Caco-2 (cell line): Measurements from ENCODE around the gene GCKR. TPM values are rescaled to one million over a fixed set of nuclear protein-coding genes. Genes with fewer than 3 reads are reported as not detected.
"Not testable (repeated sequence)": the region's sequence is repeated elsewhere in the genome, so short reads cannot be mapped to it uniquely, and the experiment has no call there.

Experiments used
- BruUV-seq: library from RNA; stranded (reverse); fragments of 400-500 nt; replicated peaks from 2 replicates; lab custom pipeline; 2021; lab: Mats Ljungman, UMichigan
- CTCF ChIA-PET: fragments of 300-600 bp; sonication (Branson Sonifier 250); formaldehyde crosslinking; loops from one replicate; lab custom pipeline; 2022; ENCODE audit warnings: antibody characterized with exemption; lab: Charles Lee
- POLR2A ChIA-PET: fragments of 300-600 bp; sonication (Branson Sonifier 250); formaldehyde crosslinking; loops from one replicate; lab custom pipeline; 2022; ENCODE audit warnings: antibody characterized with exemption; lab: Charles Lee
- DNase-seq, 2 experiments: peaks; one replicate each; pipeline versions ENCODE4 v3.0.0 to v3.0.0-alpha.2; 2020 to 2022
- H3K27me3 ChIP-seq: replicated peaks from 2 replicates; pipeline ENCODE4 v1.6.0; 2011; ENCODE audit warnings: low read length; ENCODE audit not compliant: control insufficient read depth, insufficient read depth
- H3K36me3 ChIP-seq: 2 replicates; pipeline ENCODE4 v1.5.1; 2011; ENCODE audit warnings: low read length; ENCODE audit not compliant: control insufficient read depth, insufficient read depth
- H3K4me1 ChIP-seq: fragments of 250-450 bp; sonication (Bioruptor Pico); 2 replicates; pipeline ENCODE4 v1.5.1; 2020; ENCODE audit warnings: mild to moderate bottlenecking
- H3K4me3 ChIP-seq: 2 replicates; pipeline ENCODE4 v1.5.1; 2011; ENCODE audit warnings: low read depth, mild to moderate bottlenecking, control low read depth, low read length
- H3K9me3 ChIP-seq: fragments of 250-450 bp; sonication (Bioruptor Pico); 2 replicates; pipeline ENCODE4 v1.5.1; 2020; ENCODE audit warnings: mild to moderate bottlenecking, moderate library complexity
- H3K27ac Mint-ChIP-seq: one replicate; pipeline ENCODE4 v1.8.0; 2022; ENCODE audit warnings: mixed read lengths; ENCODE audit not compliant: unreplicated experiment
- H3K27me3 Mint-ChIP-seq: one replicate; pipeline ENCODE4 v1.8.0; 2022; ENCODE audit warnings: mixed read lengths; ENCODE audit not compliant: insufficient read depth, unreplicated experiment
- H3K36me3 Mint-ChIP-seq: one replicate; pipeline ENCODE4 v1.8.0; 2022; ENCODE audit warnings: mild to moderate bottlenecking, mixed read lengths; ENCODE audit not compliant: insufficient read depth, unreplicated experiment
- H3K4me1 Mint-ChIP-seq: one replicate; pipeline ENCODE4 v1.8.0; 2022; ENCODE audit warnings: low read depth, mixed read lengths; ENCODE audit not compliant: unreplicated experiment
- H3K4me3 Mint-ChIP-seq: one replicate; pipeline ENCODE4 v1.8.0; 2022; ENCODE audit warnings: mild to moderate bottlenecking, moderate library complexity, mixed read lengths; ENCODE audit not compliant: unreplicated experiment
- H3K9me3 Mint-ChIP-seq: one replicate; pipeline ENCODE4 v1.8.0; 2022; ENCODE audit warnings: mixed read lengths; ENCODE audit not compliant: unreplicated experiment
- intact Hi-C: fragments of 100-400 bp; cut with micrococcal nuclease; formaldehyde crosslinking; loops from one replicate; pipeline ENCODE4 v1.10.0; 2022; ENCODE audit not compliant: unreplicated experiment
- total RNA-seq: library from RNA; stranded (reverse); gene quantifications from 2 replicates; pipeline ENCODE4 v1.2.3, GENCODE V29; 2022
- TF ChIP-seq, protein P1 (sequence below), 2 experiments: fragments of 200-600 bp in 1 of 2; IDR thresholded peaks; 1 replicate in 1 of 2; 2 replicates in 1 of 2; pipeline versions ENCODE4 v1.5.1 to v1.8.0; 2011 to 2022; ENCODE audit warnings: antibody characterized with exemption in 1 of 2, control low read depth in 1 of 2, inconsistent platforms in 1 of 2, low read depth in 1 of 2, low read length in 1 of 2, mild to moderate bottlenecking in 1 of 2, moderate library complexity in 1 of 2; ENCODE audit not compliant: insufficient read depth in 1 of 2, severe bottlenecking in 1 of 2, unreplicated experiment in 1 of 2

GCKR gene
- total RNA-seq, 1 experiment from 2014 or later, result not detected

DNA sequence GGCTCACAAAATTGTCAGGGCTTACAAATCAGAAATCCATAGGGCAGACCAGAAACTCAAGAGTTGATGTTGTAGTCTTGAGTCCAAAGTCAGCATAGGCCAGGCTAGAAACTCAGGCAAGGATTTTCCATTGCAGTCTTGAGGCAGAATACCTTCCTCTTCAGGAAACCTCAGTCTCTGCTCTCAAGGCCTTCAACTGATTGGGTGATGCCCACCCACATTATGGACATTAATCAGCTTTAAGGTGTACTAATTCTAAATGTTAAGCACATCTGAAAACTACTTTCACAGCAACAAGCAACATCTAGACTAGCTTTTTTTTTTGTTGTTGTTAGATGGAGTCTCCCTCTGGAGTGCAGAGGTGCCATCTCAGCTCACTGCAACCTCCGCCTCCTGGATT is 54.9 kb downstream of the GCKR start:
- no TSS peak for BruUV-seq
- TF ChIP-seq, protein P1, sequence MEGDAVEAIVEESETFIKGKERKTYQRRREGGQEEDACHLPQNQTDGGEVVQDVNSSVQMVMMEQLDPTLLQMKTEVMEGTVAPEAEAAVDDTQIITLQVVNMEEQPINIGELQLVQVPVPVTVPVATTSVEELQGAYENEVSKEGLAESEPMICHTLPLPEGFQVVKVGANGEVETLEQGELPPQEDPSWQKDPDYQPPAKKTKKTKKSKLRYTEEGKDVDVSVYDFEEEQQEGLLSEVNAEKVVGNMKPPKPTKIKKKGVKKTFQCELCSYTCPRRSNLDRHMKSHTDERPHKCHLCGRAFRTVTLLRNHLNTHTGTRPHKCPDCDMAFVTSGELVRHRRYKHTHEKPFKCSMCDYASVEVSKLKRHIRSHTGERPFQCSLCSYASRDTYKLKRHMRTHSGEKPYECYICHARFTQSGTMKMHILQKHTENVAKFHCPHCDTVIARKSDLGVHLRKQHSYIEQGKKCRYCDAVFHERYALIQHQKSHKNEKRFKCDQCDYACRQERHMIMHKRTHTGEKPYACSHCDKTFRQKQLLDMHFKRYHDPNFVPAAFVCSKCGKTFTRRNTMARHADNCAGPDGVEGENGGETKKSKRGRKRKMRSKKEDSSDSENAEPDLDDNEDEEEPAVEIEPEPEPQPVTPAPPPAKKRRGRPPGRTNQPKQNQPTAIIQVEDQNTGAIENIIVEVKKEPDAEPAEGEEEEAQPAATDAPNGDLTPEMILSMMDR (IDR thresholded peaks at IDR 0.05; ENCODE audit: insufficient read depth in 1 of 2, low read depth in 1 of 2, low read length in 1 of 2, severe bottlenecking in 1 of 2, unreplicated experiment in 1 of 2), result no peak
- Mint-ChIP-seq H3K27me3 (peaks cover 6% of the 10 kb centered on the region), H3K4me1 (no peaks in the 10 kb centered on the region), H3K36me3 (no peaks in the 10 kb centered on the region), H3K27ac (no peak overlapping the region), H3K4me3 (no peak overlapping the region), H3K9me3 (no peaks in the 10 kb centered on the region)
- DNase-seq, result no peak
- intact Hi-C loops, result no loop called here
- H3K9me3 ChIP-seq, result no peaks in the 10 kb centered on the region; the same call in 1 of the 2 replicates
- ChIA-PET CTCF (no interaction called here), POLR2A (no interaction called here)
- H3K4me1 ChIP-seq, result no peaks in the 10 kb centered on the region
- no peak overlapping the region for H3K4me3 ChIP-seq
- H3K27me3 ChIP-seq, result no peaks in the 10 kb centered on the region
- H3K36me3 ChIP-seq, result no peaks in the 10 kb centered on the region

DNA sequence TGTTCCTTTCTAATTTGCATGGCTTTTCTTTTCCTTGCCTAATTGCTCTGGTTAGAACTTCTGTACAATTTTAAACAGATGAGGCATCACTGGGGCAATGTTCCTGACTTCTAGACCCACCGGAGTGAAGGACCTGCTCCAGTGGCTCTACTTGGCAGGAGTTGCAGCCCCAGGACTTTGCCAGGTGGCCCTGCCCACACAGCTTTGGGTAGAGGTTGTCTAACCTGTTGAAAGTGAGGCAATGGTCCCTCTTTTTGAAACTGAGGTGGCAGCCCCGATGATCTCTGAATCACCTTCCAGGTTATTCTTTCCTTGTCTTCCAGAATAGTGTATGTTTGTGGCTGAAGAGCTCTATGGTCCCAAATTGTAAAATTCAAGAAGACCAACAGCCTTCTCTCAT is 56.3 kb downstream of the GCKR start:
- no peaks in the 10 kb centered on the region for H3K27me3 ChIP-seq
- no peaks in the 10 kb centered on the region for H3K36me3 Mint-ChIP-seq
- intact Hi-C loops, result no loop called here
- ChIA-PET CTCF (no interaction called here), POLR2A (no interaction called here)
- no peaks in the 10 kb centered on the region for H3K4me1 Mint-ChIP-seq
- no peaks in the 10 kb centered on the region for H3K4me1 ChIP-seq
- no peaks in the 10 kb centered on the region; the same call in 1 of the 2 replicates for H3K9me3 ChIP-seq
- TF ChIP-seq, protein P1 (IDR thresholded peaks at IDR 0.05; ENCODE audit: insufficient read depth in 1 of 2, low read depth in 1 of 2, low read length in 1 of 2, severe bottlenecking in 1 of 2, unreplicated experiment in 1 of 2), result no peak
- no peaks in the 10 kb centered on the region for H3K9me3 Mint-ChIP-seq
- peaks cover 6% of the 10 kb centered on the region for H3K27me3 Mint-ChIP-seq
- BruUV-seq, result no TSS peak
- H3K4me3 ChIP-seq, result no peak overlapping the region
- DNase-seq, result no peak
- H3K36me3 ChIP-seq, result no peaks in the 10 kb centered on the region
- no peak overlapping the region for H3K27ac Mint-ChIP-seq
- no peak overlapping the region for H3K4me3 Mint-ChIP-seq

DNA sequence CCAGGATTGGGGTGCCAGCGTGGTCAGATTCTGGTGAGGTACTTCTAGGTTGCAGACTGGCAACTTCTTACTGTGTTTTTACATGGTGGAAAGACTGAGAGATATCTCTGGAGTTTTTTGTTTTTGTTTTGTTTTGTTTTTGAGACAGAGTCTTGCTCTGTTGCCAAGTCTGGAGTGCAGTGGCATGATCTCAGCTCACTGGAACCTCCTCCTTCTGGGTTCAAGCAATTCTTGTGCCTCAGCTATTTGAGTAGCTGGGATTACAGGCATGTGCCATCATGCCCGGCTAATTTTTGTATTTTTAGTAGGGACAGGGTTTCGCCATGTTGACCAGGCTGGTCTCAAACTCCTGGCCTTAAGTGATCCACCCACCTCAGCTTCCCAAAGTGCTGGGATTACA is 57.8 kb downstream of the GCKR start:
- H3K36me3 ChIP-seq, BruUV-seq, H3K36me3 Mint-ChIP-seq, H3K4me1 Mint-ChIP-seq, H3K4me3 ChIP-seq, H3K27ac Mint-ChIP-seq, H3K27me3 ChIP-seq, intact Hi-C loops, H3K9me3 Mint-ChIP-seq, CTCF ChIA-PET, H3K4me1 ChIP-seq, H3K9me3 ChIP-seq, POLR2A ChIA-PET, H3K4me3 Mint-ChIP-seq, H3K27me3 Mint-ChIP-seq, DNase-seq: not testable (repeated sequence)

DNA sequence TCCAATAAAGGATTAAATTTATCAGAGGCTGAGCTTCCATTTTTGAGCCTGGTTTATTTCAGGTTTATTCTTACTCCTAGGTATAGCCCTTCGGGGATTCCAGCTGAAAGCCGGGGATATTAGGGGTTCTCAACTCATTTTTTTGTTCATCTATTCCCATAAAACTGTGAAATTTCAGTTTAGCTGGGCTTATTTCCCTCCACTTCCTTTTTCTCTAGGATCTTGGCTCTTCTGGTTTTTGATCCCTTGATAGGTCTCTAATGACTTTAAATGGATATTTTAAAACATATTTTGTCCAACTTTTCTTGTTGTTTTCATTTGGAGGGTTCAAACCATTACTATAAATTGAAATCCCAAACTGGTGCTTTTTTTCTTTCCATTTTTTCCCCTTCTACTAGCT is 62.6 kb downstream of the GCKR start:
- H3K27me3 ChIP-seq, result no peaks in the 10 kb centered on the region
- H3K27me3 Mint-ChIP-seq, result no peaks in the 10 kb centered on the region
- H3K9me3 ChIP-seq, result no peaks in the 10 kb centered on the region
- H3K4me1 ChIP-seq, result no peaks in the 10 kb centered on the region
- ChIA-PET POLR2A (no interaction called here), CTCF (no interaction called here)
- H3K4me1 Mint-ChIP-seq, result no peaks in the 10 kb centered on the region
- no TSS peak for BruUV-seq
- intact Hi-C loops, result no loop called here
- H3K4me3 Mint-ChIP-seq, result no peak overlapping the region
- no peak overlapping the region for H3K4me3 ChIP-seq
- H3K9me3 Mint-ChIP-seq, result no peaks in the 10 kb centered on the region
- no peaks in the 10 kb centered on the region for H3K36me3 ChIP-seq
- DNase-seq, result no peak
- no peaks in the 10 kb centered on the region for H3K36me3 Mint-ChIP-seq
- TF ChIP-seq, protein P1 (IDR thresholded peaks at IDR 0.05; ENCODE audit: insufficient read depth in 1 of 2, low read depth in 1 of 2, low read length in 1 of 2, severe bottlenecking in 1 of 2, unreplicated experiment in 1 of 2), result no peak
- no peak overlapping the region for H3K27ac Mint-ChIP-seq
